GM10266 (cell line): ENCODE measurements around the gene LINGO3.

Source experiments
- DNase-seq: peaks from one replicate; pipeline ENCODE4 v3.0.0; 2012; ENCODE audit errors: extremely low spot score
- CTCF ChIP-seq: IDR thresholded peaks from 2 replicates; pipeline ENCODE4 v1.5.1; 2012; ENCODE audit warnings: mild to moderate bottlenecking, low read depth; ENCODE audit not compliant: control insufficient read depth, insufficient read depth; ENCODE audit errors: missing control alignments

Gene LINGO3

GRCh38 chr19:2324220-2324948 is 16.4 kb upstream of the LINGO3 start:
- no peak for DNase-seq
- no peak for TF ChIP-seq CTCF

GRCh38 chr19:2323707-2324106 is 15.8 kb upstream of the LINGO3 start:
- DNase-seq, result no peak
- no peak for TF ChIP-seq CTCF

- no peak for TF ChIP-seq CTCF
- no peak for DNase-seq
Observed at GRCh38 chr19:2321565-2322283, 13.8 kb upstream of the LINGO3 start.

GRCh38 chr19:2320939-2321338 is 13.0 kb upstream of the LINGO3 start:
- DNase-seq, result no peak
- no peak for TF ChIP-seq CTCF

GRCh38 chr19:2320049-2320448 is 12.1 kb upstream of the LINGO3 start:
- no peak for TF ChIP-seq CTCF
- no peak for DNase-seq

- DNase-seq, result no peak
- no peak for TF ChIP-seq CTCF
Observed at GRCh38 chr19:2319551-2319950, 11.6 kb upstream of the LINGO3 start.

GRCh38 chr19:2318923-2319322 is 11.0 kb upstream of the LINGO3 start:
- TF ChIP-seq CTCF, result no peak
- DNase-seq, result no peak
